Activated naive CD8-positive, alpha-beta T cell treated with anti-CD3 and anti-CD28 coated beads, Interleukin-2, amount 10 ng/mL, durations not matched to agents 7 days and 5 days (primary cell): ENCODE data around the gene NCAPG2. TPM values are rescaled to one million over a fixed set of nuclear protein-coding genes. Genes with fewer than 3 reads are reported as not detected.

Experiments
- ATAC-seq: fragments of 150-1000 bp; cut with Tn5 transposase; one replicate; pipeline ENCODE4 v1.10.0; 2021; ENCODE audit warnings: low read depth, moderate library complexity
- POLR2A ChIA-PET: fragments of 350-600 bp; sonication (Branson Sonifier 250); formaldehyde crosslinking; loops from one replicate; lab custom pipeline; 2021; ENCODE audit warnings: antibody characterized with exemption; lab: Charles Lee
- DNase-seq: peaks from one replicate; pipeline ENCODE4 v3.0.0; 2021
- H3K27ac Mint-ChIP-seq: one replicate; pipeline ENCODE4 v1.8.0; 2022; ENCODE audit warnings: mild to moderate bottlenecking, mixed read lengths
- H3K27me3 Mint-ChIP-seq: one replicate; pipeline ENCODE4 v1.8.0; 2022; ENCODE audit warnings: mild to moderate bottlenecking, moderate library complexity, mixed read lengths
- H3K36me3 Mint-ChIP-seq: one replicate; pipeline ENCODE4 v1.8.0; 2021; ENCODE audit warnings: mild to moderate bottlenecking, mixed read lengths
- H3K4me1 Mint-ChIP-seq: one replicate; pipeline ENCODE4 v1.8.0; 2021; ENCODE audit warnings: mixed read lengths
- H3K4me3 Mint-ChIP-seq: one replicate; pipeline ENCODE4 v1.8.0; 2022; ENCODE audit warnings: mild to moderate bottlenecking, moderate library complexity, mixed read lengths
- H3K9me3 Mint-ChIP-seq: one replicate; pipeline ENCODE4 v1.8.0; 2021; ENCODE audit warnings: mixed read lengths
- total RNA-seq, 2 experiments: library from RNA; stranded (reverse); gene quantifications; one replicate each; pipeline ENCODE4 v1.2.3, GENCODE V29; 2021

The NCAPG2 gene
- total RNA-seq, 2 experiments from 2014 or later: 123 to 126 TPM

- Mint-ChIP-seq H3K4me1 (no peaks in the 10 kb centered on the region), H3K27ac (no peak overlapping the region), H3K9me3 (no peaks in the 10 kb centered on the region), H3K4me3 (no peak overlapping the region), H3K27me3 (no peaks in the 10 kb centered on the region), H3K36me3 (peaks cover 4% of the 10 kb centered on the region)
- ATAC-seq (no peak), DNase-seq (no peak)
- POLR2A ChIA-PET: no interaction called here
These were observed 101.5 kb downstream of the NCAPG2 start for GRCh38 chr7:158602905-158603772.

GRCh38 chr7:158602041-158602440, 102.6 kb downstream of the NCAPG2 start:
- no peaks in the 10 kb centered on the region for H3K9me3 Mint-ChIP-seq
- H3K4me1 Mint-ChIP-seq: no peaks in the 10 kb centered on the region
- no peak overlapping the region for H3K27ac Mint-ChIP-seq
- no peaks in the 10 kb centered on the region for H3K27me3 Mint-ChIP-seq
- DNase-seq: no peak
- H3K36me3 Mint-ChIP-seq: peaks cover 4% of the 10 kb centered on the region
- ATAC-seq: no peak
- no peak overlapping the region for H3K4me3 Mint-ChIP-seq
- POLR2A ChIA-PET: no interaction called here

- Mint-ChIP-seq H3K9me3 (no peaks in the 10 kb centered on the region), H3K4me1 (no peaks in the 10 kb centered on the region), H3K36me3 (peaks cover 2% of the 10 kb centered on the region), H3K4me3 (no peak overlapping the region), H3K27ac (no peak overlapping the region), H3K27me3 (no peaks in the 10 kb centered on the region)
- ATAC-seq (no peak), DNase-seq (no peak)
- POLR2A ChIA-PET: no interaction called here
These were observed 103.5 kb downstream of the NCAPG2 start for GRCh38 chr7:158601090-158601489.

GRCh38 chr7:158596745-158597144, 107.9 kb downstream of the NCAPG2 start:
- DNase-seq: no peak
- no peak overlapping the region for H3K27ac Mint-ChIP-seq
- ATAC-seq: no peak
- no peaks in the 10 kb centered on the region for H3K27me3 Mint-ChIP-seq
- peaks cover 2% of the 10 kb centered on the region for H3K9me3 Mint-ChIP-seq
- peaks cover 2% of the 10 kb centered on the region for H3K36me3 Mint-ChIP-seq
- H3K4me3 Mint-ChIP-seq: no peak overlapping the region
- H3K4me1 Mint-ChIP-seq: no peaks in the 10 kb centered on the region
- POLR2A ChIA-PET: no interaction called here

GRCh38 chr7:158596309-158596708, 108.3 kb downstream of the NCAPG2 start:
- DNase-seq (no peak), ATAC-seq (no peak)
- no peaks in the 10 kb centered on the region for H3K4me1 Mint-ChIP-seq
- no peaks in the 10 kb centered on the region for H3K27me3 Mint-ChIP-seq
- H3K27ac Mint-ChIP-seq: no peak overlapping the region
- H3K9me3 Mint-ChIP-seq: peaks cover 2% of the 10 kb centered on the region
- no peak overlapping the region for H3K4me3 Mint-ChIP-seq
- H3K36me3 Mint-ChIP-seq: peaks cover 2% of the 10 kb centered on the region
- POLR2A ChIA-PET: no interaction called here

- no peaks in the 10 kb centered on the region for H3K4me1 Mint-ChIP-seq
- H3K27ac Mint-ChIP-seq: no peak overlapping the region
- H3K36me3 Mint-ChIP-seq: no peaks in the 10 kb centered on the region
- POLR2A ChIA-PET: no interaction called here
- no peak for DNase-seq
- peaks cover 3% of the 10 kb centered on the region for H3K27me3 Mint-ChIP-seq
- H3K9me3 Mint-ChIP-seq: peaks cover 4% of the 10 kb centered on the region
- no peak overlapping the region for H3K4me3 Mint-ChIP-seq
- ATAC-seq: peak; percentile 60
These were observed 109.5 kb downstream of the NCAPG2 start for GRCh38 chr7:158595068-158595467.

- Mint-ChIP-seq H3K27ac (no peak overlapping the region), H3K36me3 (no peaks in the 10 kb centered on the region), H3K9me3 (peaks cover 4% of the 10 kb centered on the region), H3K27me3 (peaks cover 16% of the 10 kb centered on the region), H3K4me1 (no peaks in the 10 kb centered on the region), H3K4me3 (no peak overlapping the region)
- DNase-seq: no peak
- POLR2A ChIA-PET: no interaction called here
- ATAC-seq: no peak
These were observed 112.1 kb downstream of the NCAPG2 start for GRCh38 chr7:158592541-158592940.

- no peak overlapping the region for H3K4me3 Mint-ChIP-seq
- H3K36me3 Mint-ChIP-seq: no peaks in the 10 kb centered on the region
- ATAC-seq: no peak
- H3K27ac Mint-ChIP-seq: no peak overlapping the region
- POLR2A ChIA-PET: no interaction called here
- H3K27me3 Mint-ChIP-seq: peaks cover 16% of the 10 kb centered on the region
- no peak for DNase-seq
- no peaks in the 10 kb centered on the region for H3K4me1 Mint-ChIP-seq
- peaks cover 4% of the 10 kb centered on the region for H3K9me3 Mint-ChIP-seq
These were observed 112.7 kb downstream of the NCAPG2 start for GRCh38 chr7:158591944-158592343.

- DNase-seq (no peak), ATAC-seq (no peak)
- Mint-ChIP-seq H3K4me1 (no peaks in the 10 kb centered on the region), H3K36me3 (no peaks in the 10 kb centered on the region), H3K9me3 (peaks cover 4% of the 10 kb centered on the region), H3K27ac (no peak overlapping the region), H3K4me3 (no peak overlapping the region), H3K27me3 (peaks cover 29% of the 10 kb centered on the region)
- POLR2A ChIA-PET: no interaction called here
These were observed 114.4 kb downstream of the NCAPG2 start for GRCh38 chr7:158590181-158590530.

GRCh38 chr7:158589653-158590052, 115.0 kb downstream of the NCAPG2 start:
- Mint-ChIP-seq H3K9me3 (peaks cover 4% of the 10 kb centered on the region), H3K4me1 (no peaks in the 10 kb centered on the region), H3K36me3 (no peaks in the 10 kb centered on the region), H3K4me3 (no peak overlapping the region), H3K27me3 (peaks cover 33% of the 10 kb centered on the region), H3K27ac (no peak overlapping the region)
- DNase-seq: no peak
- no peak for ATAC-seq
- POLR2A ChIA-PET: no interaction called here

GRCh38 chr7:158588878-158589442, 115.6 kb downstream of the NCAPG2 start:
- Mint-ChIP-seq H3K4me3 (no peak overlapping the region), H3K36me3 (no peaks in the 10 kb centered on the region), H3K9me3 (peaks cover 4% of the 10 kb centered on the region), H3K27ac (no peak overlapping the region), H3K27me3 (peaks cover 36% of the 10 kb centered on the region), H3K4me1 (no peaks in the 10 kb centered on the region)
- no peak for DNase-seq
- POLR2A ChIA-PET: no interaction called here
- no peak for ATAC-seq

- H3K27me3 Mint-ChIP-seq: peaks cover 36% of the 10 kb centered on the region
- H3K36me3 Mint-ChIP-seq: no peaks in the 10 kb centered on the region
- H3K9me3 Mint-ChIP-seq: peaks cover 4% of the 10 kb centered on the region
- H3K27ac Mint-ChIP-seq: no peak overlapping the region
- no peak overlapping the region for H3K4me3 Mint-ChIP-seq
- no peaks in the 10 kb centered on the region for H3K4me1 Mint-ChIP-seq
- ATAC-seq (peak; percentile 20), DNase-seq (no peak)
- POLR2A ChIA-PET: no interaction called here
These were observed 116.3 kb downstream of the NCAPG2 start for GRCh38 chr7:158588085-158588877.

- DNase-seq: peak; percentile 78
- Mint-ChIP-seq H3K9me3 (peaks cover 3% of the 10 kb centered on the region), H3K36me3 (no peaks in the 10 kb centered on the region), H3K27ac (no peak within 1 kb of the TSS), H3K27me3 (peaks cover 36% of the 10 kb centered on the region), H3K4me3 (no peak within 1 kb of the TSS), H3K4me1 (no peaks in the 10 kb centered on the region)
- POLR2A ChIA-PET: no interaction called here
- ATAC-seq: peak; percentile 77
These were observed 117.2 kb downstream of the NCAPG2 start, which contains the start of gene PTPRN2 for GRCh38 chr7:158587162-158588084. Gene PTPRN2 (minus strand): TSS chr7:158587823.
